NCI-H2029 treated with DMSO at 0.1 percent for 48 hours (cell line): ENCODE results near the gene GAP43.

Source experiments
- DNase-seq: peaks from one replicate; lab custom pipeline; 2025; lab: John Stamatoyannopoulos, UW

Gene GAP43

GRCh38 chr3:115766587-115767482 is 143.5 kb downstream of the GAP43 start:
- DNase-seq, result no peak

DNA sequence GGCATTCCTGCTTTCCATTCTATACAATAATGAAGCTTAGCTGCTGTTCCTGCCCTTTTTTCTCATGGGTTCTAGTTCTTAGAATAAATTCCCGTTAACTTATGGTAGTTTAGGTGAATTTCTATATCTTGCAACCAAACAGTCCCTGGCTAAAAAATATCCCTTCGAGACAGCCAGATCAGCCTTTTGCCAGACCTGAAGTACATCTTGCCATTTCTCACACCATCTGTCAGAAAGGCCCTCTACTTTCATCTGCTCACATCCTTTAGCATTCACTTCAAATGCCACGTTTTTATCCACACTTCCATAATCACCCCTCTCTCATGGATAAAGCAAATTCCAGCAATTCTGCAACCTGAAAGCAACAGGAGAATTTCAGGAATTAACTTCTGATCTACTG is 145.4 kb downstream of the GAP43 start:
- no peak for DNase-seq
